ENCODE data around the gene SPNS2. TPM values are rescaled to one million over a fixed set of nuclear protein-coding genes. Genes with fewer than 3 reads are reported as not detected.

Gene SPNS2
- total RNA-seq, 4 donors from 2014 or later = 12.4 to 81.0 (median 31.9) TPM

DNA sequence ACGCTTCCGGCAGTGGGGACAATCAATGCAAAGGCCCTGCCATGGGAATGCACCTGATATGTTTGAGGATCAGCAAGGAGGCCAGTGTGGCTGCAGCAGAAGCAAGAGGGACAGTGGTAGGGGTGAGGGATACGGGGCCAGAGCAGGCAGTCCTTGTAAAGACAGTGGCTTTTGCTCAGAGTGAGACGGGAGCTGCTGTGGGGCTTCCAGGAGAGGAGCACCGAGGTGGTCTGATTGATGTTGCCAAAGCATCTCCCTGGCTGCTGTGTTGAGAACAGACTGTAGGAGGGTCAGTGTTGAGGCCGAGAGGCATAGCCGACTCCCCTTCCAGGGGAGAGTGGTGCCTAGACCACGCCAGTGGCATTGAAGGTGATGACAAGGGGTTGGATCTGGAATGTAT, 11.4 kb upstream of the SPNS2 start:
- Histone ChIP-seq H3K36me3 (no peaks in the 10 kb centered on the region), H3K27ac (no peak overlapping the region), H3K9me3 (no peaks in the 10 kb centered on the region), H3K4me3 (no peak overlapping the region), H3K4me1 (peaks cover 0 to 20% (median 2%) of the 10 kb centered on the region in 4 donors), H3K27me3 (no peaks in the 10 kb centered on the region)
- no peak for TF ChIP-seq POLR2A (IDR thresholded peaks at IDR 0.05)
- DNase-seq = no peak

DNA sequence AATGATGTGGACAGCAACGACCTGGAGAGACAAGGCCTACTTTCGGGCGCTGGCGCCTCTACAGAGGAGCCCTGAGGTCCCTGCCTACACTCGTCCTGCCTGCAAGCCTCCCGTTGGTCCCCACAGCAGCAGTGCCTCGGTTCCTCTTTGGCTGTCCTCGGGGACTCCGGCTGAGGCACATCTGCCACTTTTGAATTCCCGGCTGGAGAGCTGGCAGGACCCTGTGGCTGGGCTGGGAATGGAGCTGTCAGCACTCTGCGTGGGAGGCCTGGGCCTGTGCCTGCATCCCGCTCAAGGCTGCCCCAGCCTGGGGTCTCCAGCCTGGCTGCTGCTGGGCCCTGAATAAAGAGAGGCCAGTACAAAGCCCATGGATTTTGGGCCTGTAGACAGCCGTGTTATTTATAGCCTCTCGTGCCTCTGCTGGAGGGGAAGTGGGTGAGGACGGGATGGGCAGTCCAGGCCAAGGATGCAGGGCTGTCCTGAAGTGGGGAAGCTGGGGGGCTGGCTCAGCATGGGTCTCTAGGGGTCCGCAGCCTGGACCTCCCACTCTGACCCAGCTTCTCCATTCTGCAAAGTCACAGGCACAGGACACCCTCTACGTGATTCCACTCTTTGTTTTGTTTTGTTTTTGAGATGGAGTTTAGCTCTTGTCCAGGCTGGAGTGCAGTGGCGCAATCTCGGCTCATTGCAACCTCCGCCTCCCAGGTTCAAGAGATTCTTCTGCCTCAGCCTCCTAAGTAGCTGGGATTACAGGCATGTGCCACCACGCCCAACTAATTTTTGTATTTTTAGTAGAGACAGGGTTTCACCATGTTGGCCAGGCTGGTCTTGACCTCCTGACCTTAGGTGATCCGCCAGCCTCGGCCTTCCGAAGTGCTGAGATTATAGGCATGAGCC, 10.6 kb upstream of the SPNS2 start:
- no peak for DNase-seq
- H3K36me3 ChIP-seq = no peaks in the 10 kb centered on the region
- no peak overlapping the region for H3K27ac ChIP-seq
- no peak overlapping the region for H3K4me3 ChIP-seq
- H3K9me3 ChIP-seq = no peaks in the 10 kb centered on the region
- TF ChIP-seq, protein P1, sequence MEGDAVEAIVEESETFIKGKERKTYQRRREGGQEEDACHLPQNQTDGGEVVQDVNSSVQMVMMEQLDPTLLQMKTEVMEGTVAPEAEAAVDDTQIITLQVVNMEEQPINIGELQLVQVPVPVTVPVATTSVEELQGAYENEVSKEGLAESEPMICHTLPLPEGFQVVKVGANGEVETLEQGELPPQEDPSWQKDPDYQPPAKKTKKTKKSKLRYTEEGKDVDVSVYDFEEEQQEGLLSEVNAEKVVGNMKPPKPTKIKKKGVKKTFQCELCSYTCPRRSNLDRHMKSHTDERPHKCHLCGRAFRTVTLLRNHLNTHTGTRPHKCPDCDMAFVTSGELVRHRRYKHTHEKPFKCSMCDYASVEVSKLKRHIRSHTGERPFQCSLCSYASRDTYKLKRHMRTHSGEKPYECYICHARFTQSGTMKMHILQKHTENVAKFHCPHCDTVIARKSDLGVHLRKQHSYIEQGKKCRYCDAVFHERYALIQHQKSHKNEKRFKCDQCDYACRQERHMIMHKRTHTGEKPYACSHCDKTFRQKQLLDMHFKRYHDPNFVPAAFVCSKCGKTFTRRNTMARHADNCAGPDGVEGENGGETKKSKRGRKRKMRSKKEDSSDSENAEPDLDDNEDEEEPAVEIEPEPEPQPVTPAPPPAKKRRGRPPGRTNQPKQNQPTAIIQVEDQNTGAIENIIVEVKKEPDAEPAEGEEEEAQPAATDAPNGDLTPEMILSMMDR (IDR thresholded peaks at IDR 0.05) = no peak
- TF ChIP-seq POLR2A (IDR thresholded peaks at IDR 0.05) = no peak
- peaks cover 0 to 20% (median 2%) of the 10 kb centered on the region in 4 donors for H3K4me1 ChIP-seq
- H3K27me3 ChIP-seq = no peaks in the 10 kb centered on the region

DNA sequence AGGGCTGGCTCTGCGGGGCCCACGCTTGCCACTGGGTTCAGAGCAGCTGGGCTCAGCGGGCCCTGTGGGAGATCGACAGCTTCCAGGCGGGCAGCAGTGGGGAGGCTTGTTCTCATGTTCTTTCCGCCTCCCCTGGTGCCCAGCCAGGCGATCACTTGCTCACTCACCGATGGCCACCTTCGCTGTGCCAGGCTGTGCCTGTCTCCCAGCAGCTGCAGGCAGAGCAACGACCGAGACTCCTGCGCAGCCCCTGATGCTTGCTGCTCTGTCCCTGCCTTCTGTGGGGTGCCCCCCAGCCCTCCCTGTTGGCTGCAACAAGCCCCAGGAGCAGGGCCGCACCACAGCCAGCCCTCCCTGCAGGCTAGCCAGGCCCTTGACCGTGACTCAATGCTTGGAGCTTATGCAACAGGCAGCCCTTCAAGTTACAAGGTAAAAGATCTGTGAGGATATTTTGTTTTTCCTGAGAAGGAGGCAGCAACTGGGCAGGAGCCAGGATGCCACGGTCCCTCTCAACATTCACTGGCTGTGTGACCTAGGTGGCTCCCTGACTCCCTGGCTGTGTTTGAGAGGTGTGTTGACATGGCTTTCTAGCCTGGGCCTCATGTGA, 9.6 kb upstream of the SPNS2 start:
- no peak for TF ChIP-seq POLR2A (IDR thresholded peaks at IDR 0.05)
- Histone ChIP-seq H3K36me3 (no peaks in the 10 kb centered on the region), H3K4me3 (no peak overlapping the region), H3K4me1 (peaks cover 0 to 11% (median under 1%) of the 10 kb centered on the region in 4 donors), H3K27ac (no peak overlapping the region), H3K27me3 (no peaks in the 10 kb centered on the region), H3K9me3 (no peaks in the 10 kb centered on the region)
- no peak for DNase-seq

DNA sequence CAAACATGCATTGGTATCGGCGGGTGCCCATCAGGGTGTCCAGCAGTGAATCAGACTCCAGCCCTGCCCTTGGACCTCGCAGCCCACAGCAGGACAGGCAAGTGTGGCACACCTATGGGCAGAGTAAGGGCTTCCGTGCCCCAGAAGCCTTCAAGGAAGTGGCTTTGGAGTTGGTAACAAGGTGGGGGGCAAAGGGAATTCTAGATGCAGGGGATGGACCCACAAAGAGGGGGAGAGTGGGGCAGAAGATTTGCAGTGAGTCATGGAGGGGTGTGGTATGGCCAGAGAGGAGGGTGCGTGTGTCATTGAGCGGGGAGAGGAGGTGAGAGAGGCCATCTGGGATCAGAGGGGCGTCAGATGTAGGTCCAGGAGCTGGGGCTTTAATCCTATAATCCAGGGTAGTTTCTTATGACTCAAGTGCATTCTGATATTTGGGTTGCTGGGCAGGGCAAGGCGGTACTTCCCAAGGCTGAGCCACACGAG, 8.5 kb upstream of the SPNS2 start:
- Histone ChIP-seq H3K27me3 (no peaks in the 10 kb centered on the region), H3K9me3 (no peaks in the 10 kb centered on the region), H3K4me1 (peaks cover 0 to 9% (median 0%) of the 10 kb centered on the region in 4 donors), H3K4me3 (no peak overlapping the region), H3K27ac (no peak overlapping the region), H3K36me3 (no peaks in the 10 kb centered on the region)
- DNase-seq = no peak
- TF ChIP-seq, protein P1 (IDR thresholded peaks at IDR 0.05) = no peak
- no peak for TF ChIP-seq POLR2A (IDR thresholded peaks at IDR 0.05)

DNA sequence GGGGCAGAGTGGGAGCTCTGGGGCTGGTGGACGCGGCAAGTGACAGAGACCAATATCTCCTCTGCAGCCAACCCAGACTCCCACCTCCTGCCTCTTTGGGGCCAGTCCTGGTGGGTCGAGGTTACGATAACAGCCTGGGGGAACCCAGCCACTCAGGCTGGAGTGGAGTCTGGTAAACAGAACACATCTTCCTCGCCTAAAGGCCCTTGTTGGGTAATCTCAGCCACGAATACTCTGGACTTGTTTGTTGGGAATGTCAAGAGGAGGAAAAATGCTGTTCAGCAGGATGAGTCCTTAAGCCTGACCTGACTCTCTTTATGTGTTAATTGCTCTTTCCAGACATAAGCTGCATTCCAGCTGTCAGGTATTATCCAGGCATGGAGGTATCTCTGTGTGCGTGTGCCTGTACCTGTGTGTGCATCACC, 8.0 kb upstream of the SPNS2 start:
- Histone ChIP-seq H3K9me3 (no peaks in the 10 kb centered on the region), H3K4me3 (no peak overlapping the region), H3K27me3 (no peaks in the 10 kb centered on the region), H3K27ac (no peak overlapping the region), H3K4me1 (peaks cover 0 to 9% (median 0%) of the 10 kb centered on the region in 4 donors), H3K36me3 (no peaks in the 10 kb centered on the region)
- no peak for DNase-seq
- no peak for TF ChIP-seq POLR2A (IDR thresholded peaks at IDR 0.05)
- TF ChIP-seq, protein P1 (IDR thresholded peaks at IDR 0.05) = no peak

DNA sequence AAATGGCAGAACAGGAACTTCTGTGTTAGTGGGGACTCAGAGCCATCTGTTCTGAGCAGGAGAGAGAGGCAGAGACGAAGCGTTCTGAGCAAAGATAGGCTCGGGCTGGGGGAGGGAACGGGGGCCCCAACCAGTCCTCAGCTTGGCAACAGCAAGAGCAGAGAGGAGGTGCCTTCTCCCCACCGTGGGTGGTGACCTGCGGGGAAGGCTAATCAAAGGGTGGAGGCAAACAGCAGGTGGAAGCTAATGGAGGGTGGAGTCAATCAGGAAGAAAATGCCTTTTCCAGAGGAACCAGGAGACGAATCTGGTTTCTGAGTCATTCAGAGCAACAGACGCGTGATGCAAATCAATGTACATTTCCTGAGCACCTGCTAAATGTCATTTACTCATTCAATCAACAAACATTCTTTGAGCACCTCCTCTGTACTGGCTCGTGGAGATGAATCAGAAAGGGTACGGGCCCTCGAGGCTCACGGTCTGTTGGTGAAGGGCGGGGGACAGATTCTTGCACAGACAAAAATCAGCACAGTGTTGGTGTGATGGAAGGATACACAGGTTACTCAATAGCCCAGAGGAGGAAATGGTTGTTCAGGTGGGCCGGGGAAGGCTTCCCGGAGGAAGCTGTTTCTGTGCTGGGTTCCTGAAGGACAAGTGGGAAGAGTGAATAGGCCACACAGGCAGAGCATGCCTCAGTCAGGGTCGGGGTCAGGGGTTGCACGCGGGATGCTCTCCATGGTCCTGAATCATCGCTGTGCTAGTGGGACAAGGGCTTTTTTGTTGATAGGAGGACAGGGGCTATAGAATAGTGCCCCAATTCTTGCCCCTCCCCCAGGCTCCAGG, 5.7 kb upstream of the SPNS2 start:
- no peaks in the 10 kb centered on the region for H3K36me3 ChIP-seq
- peaks cover 0 to 10% (median under 1%) of the 10 kb centered on the region in 4 donors for H3K4me1 ChIP-seq
- DNase-seq = peak in 2 of 3 donors; percentile 71 to 79
- peak overlapping the region in 2 of 4 donors; percentile 6 to 69 for H3K27ac ChIP-seq
- H3K9me3 ChIP-seq = no peaks in the 10 kb centered on the region
- H3K4me3 ChIP-seq = no peak overlapping the region
- H3K27me3 ChIP-seq = no peaks in the 10 kb centered on the region
- no peak for TF ChIP-seq POLR2A (IDR thresholded peaks at IDR 0.05)
- TF ChIP-seq, protein P1 (IDR thresholded peaks at IDR 0.05) = no peak

All from Peyer's patch (tissue), 4 donors.